Measurements from ENCODE around the gene LRMDA. TPM values are rescaled to one million over a fixed set of nuclear protein-coding genes. Genes with fewer than 3 reads are reported as not detected.

LRMDA gene
- total and polyA plus RNA-seq, 2 of the 4 experiments (the other 2 are of a cell fraction): 0.07 TPM; not detected in 1

DNA sequence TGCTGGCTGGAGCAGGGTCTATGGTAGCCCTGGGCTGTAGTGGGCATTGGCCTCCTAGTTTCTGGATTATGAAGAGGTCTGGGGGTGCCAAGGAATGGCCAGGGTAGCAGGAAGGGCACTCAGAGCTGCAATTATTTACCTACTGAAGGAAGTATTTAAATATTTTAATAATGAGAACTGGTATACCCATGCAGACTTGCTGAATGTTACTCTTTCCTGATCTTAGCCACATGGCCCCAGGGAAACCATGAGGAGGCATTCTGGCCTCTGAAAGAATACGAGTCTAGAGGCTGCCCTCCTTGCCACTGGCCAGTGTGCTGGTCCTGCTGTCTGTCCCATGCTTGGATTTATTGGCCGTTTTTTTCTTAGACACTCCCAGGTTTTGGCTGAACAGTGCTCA is 599.7 kb downstream of the LRMDA start:
- H3K79me1 ChIP-seq (ENCODE audit: low read depth in 1 of 2, low read length in 2 of 2): no peaks in the 10 kb centered on the region
- DNase-seq (no peak), ATAC-seq (ENCODE audit: low read depth) (no peak)
- no peaks in the 10 kb centered on the region for H3K9me1 ChIP-seq (ENCODE audit: insufficient read depth, low read length)
- H3K4me2 ChIP-seq (ENCODE audit: low read depth, low read length): no peak overlapping the region
- H3K9me3 ChIP-seq (ENCODE audit: control insufficient read depth, insufficient read depth, low read length): no peaks in the 10 kb centered on the region
- H2BK20ac ChIP-seq (ENCODE audit: low read depth, low read length): no peak overlapping the region
- TF ChIP-seq SMC3 (IDR thresholded peaks at IDR 0.05; ENCODE audit: low read depth, low read length) (no peak), RCOR1 (IDR thresholded peaks at IDR 0.05; ENCODE audit: insufficient replicate concordance, low read length) (no peak), CHD1 (IDR thresholded peaks at IDR 0.05; ENCODE audit: low read depth, low read length) (no peak), MAFK (IDR thresholded peaks at IDR 0.05; ENCODE audit: low read depth, low read length) (no peak), RFX5 (IDR thresholded peaks at IDR 0.05; ENCODE audit: low read depth, low read length) (no peak), FOS (IDR thresholded peaks at IDR 0.05; ENCODE audit: low read depth, low read length) (no peak), POLR2A (IDR thresholded peaks at IDR 0.05; ENCODE audit: low read depth, low read length) (no peak)
- TF ChIP-seq, protein P1, sequence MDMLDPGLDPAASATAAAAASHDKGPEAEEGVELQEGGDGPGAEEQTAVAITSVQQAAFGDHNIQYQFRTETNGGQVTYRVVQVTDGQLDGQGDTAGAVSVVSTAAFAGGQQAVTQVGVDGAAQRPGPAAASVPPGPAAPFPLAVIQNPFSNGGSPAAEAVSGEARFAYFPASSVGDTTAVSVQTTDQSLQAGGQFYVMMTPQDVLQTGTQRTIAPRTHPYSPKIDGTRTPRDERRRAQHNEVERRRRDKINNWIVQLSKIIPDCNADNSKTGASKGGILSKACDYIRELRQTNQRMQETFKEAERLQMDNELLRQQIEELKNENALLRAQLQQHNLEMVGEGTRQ (IDR thresholded peaks at IDR 0.05; ENCODE audit: low read depth, low read length): no peak
- TF ChIP-seq, protein P2, sequence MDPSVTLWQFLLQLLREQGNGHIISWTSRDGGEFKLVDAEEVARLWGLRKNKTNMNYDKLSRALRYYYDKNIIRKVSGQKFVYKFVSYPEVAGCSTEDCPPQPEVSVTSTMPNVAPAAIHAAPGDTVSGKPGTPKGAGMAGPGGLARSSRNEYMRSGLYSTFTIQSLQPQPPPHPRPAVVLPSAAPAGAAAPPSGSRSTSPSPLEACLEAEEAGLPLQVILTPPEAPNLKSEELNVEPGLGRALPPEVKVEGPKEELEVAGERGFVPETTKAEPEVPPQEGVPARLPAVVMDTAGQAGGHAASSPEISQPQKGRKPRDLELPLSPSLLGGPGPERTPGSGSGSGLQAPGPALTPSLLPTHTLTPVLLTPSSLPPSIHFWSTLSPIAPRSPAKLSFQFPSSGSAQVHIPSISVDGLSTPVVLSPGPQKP (IDR thresholded peaks at IDR 0.05; ENCODE audit: borderline replicate concordance, low read depth, low read length): no peak
- no peak overlapping the region for H4K5ac ChIP-seq (ENCODE audit: low read depth, low read length)
- POLR2A ChIA-PET (ENCODE audit: unreplicated experiment): no interaction called here
- no peak overlapping the region for H3K56ac ChIP-seq (ENCODE audit: extremely low read depth, insufficient read depth, low read length)
- H3K18ac ChIP-seq (ENCODE audit: low read depth, low read length): no peak overlapping the region
- H3K4me1 ChIP-seq (ENCODE audit: control insufficient read depth, insufficient read depth, low read length): no peaks in the 10 kb centered on the region
- no TSS peak for BruUV-seq (replicated peaks)
- H2BK5ac ChIP-seq (ENCODE audit: low read depth, low read length, poor library complexity, severe bottlenecking): no peak overlapping the region
- 84% methylated on average over 2 of the region's 2 CpGs; no CpG with 5 or more reads in 1 of the 2 experiments for WGBS, 2 experiments (ENCODE audit: extremely low coverage in 2 of 2, insufficient read length in 1 of 2)
- no peak overlapping the region for H2AFZ ChIP-seq (replicated peaks; ENCODE audit: low read length, poor library complexity)
- dilution Hi-C loops (cut with HindIII; ENCODE audit: low sequenced_read_pairs, unreplicated experiment): no loop called here
- H3K23ac ChIP-seq (ENCODE audit: low read depth, low read length): no peak overlapping the region
- intact Hi-C loops (cut with micrococcal nuclease): loop anchor here (10.0 kb wide), 1 partner anchor 1084 kb away; no protein-coding TSS in a partner anchor
- H3K9ac ChIP-seq (ENCODE audit: low read depth, low read length): no peak overlapping the region
- no peaks in the 10 kb centered on the region for H4K20me1 ChIP-seq (ENCODE audit: insufficient read depth, low read length)
- H4K8ac ChIP-seq (ENCODE audit: low read depth in 2 of 2, low read length in 2 of 2): no peak overlapping the region
- H3K27ac ChIP-seq (ENCODE audit: insufficient read depth, low read length): no peak overlapping the region
- no peak overlapping the region for H3K14ac ChIP-seq (replicated peaks; ENCODE audit: low read depth, low read length)
- H2BK15ac ChIP-seq (ENCODE audit: low read depth, low read length): no peak overlapping the region
- in situ Hi-C loops (cut with MboI; ENCODE audit: low sequenced_read_pairs): loop anchor here (10.0 to 25.0 kb wide), 2 partner anchors 514 to 619 kb away; partner anchors contain the start of gene ZNF503
- no peak overlapping the region for H2BK120ac ChIP-seq (ENCODE audit: low read depth, low read length)
- no peaks in the 10 kb centered on the region for H3K36me3 ChIP-seq (ENCODE audit: control insufficient read depth, insufficient read depth, low read length)
- CTCF ChIA-PET: no interaction called here
- H2AK5ac ChIP-seq (ENCODE audit: low read depth, low read length): no peak overlapping the region
- H3K4me3 ChIP-seq (ENCODE audit: insufficient read depth, low read depth, low read length): no peak overlapping the region
- no peak overlapping the region for H4K91ac ChIP-seq (ENCODE audit: insufficient read depth, low read depth, low read length)
- H3K27me3 ChIP-seq (ENCODE audit: control insufficient read depth, insufficient read depth, low read length): peaks cover 4% of the 10 kb centered on the region; the same call in 1 of the 2 replicates
- H2AK9ac ChIP-seq (replicated peaks; ENCODE audit: low read depth, low read length, poor library complexity): no peak overlapping the region
- no peak overlapping the region for H3K4ac ChIP-seq (ENCODE audit: low read depth, low read length)

All from IMR-90 (cell line).